Uterus (tissue), 4 donors: ENCODE data around the gene IRF5. TPM values are rescaled to one million over a fixed set of nuclear protein-coding genes. Genes with fewer than 3 reads are reported as not detected.

Experiments
- DNase-seq, 2 donors: peaks; one replicate each; pipeline ENCODE4 v3.0.0-alpha.2; 2019 to 2020
- H3K27ac ChIP-seq, 2 donors: fragments of 200-600 bp; sonication (generic); 1 replicate in 1 of 2; 2 replicates in 1 of 2; pipeline ENCODE4 v1.5.1; 2016 to 2018
- H3K27me3 ChIP-seq, 2 donors: fragments of 200-600 bp; sonication (generic); one replicate each; pipeline ENCODE4 v1.5.1; 2018 to 2019; ENCODE audit warnings: control low read depth in 1 of 2
- H3K36me3 ChIP-seq, 2 donors: fragments of 200-600 bp; sonication (generic); one replicate each; pipeline ENCODE4 v1.5.1; 2019; ENCODE audit warnings: control low read depth in 1 of 2
- H3K4me1 ChIP-seq, 2 donors: fragments of 200-600 bp; sonication (generic); one replicate each; pipeline ENCODE4 v1.5.1; 2018 to 2019; ENCODE audit warnings: control low read depth in 1 of 2
- H3K4me3 ChIP-seq, 2 donors: fragments of 200-600 bp; sonication (generic); 1 replicate in 1 of 2; 2 replicates in 1 of 2; pipeline ENCODE4 v1.5.1; 2018 to 2019; ENCODE audit warnings: mild to moderate bottlenecking in 1 of 2
- H3K9me3 ChIP-seq, 2 donors: fragments of 200-600 bp; sonication (generic); one replicate each; pipeline ENCODE4 v1.5.1; 2019; ENCODE audit warnings: control low read depth in 1 of 2
- POLR2A ChIP-seq, 2 donors: fragments of 450-650 bp; IDR thresholded peaks; one replicate each; pipeline ENCODE4 v1.6.1; 2016; ENCODE audit warnings: antibody characterized with exemption in 2 of 2, mild to moderate bottlenecking in 1 of 2, moderate library complexity in 1 of 2
- intact Hi-C: fragments of 100-400 bp; cut with DNase I; formaldehyde crosslinking; loops from one replicate; pipeline ENCODE4 v1.15.1; 2023; ENCODE audit warnings: low total_unique reads
- total RNA-seq, 4 donors: library from RNA; depleted of rRNA in 3 of 4; stranded (reverse); fragments of >200 nt in 3 of 4; gene quantifications; one replicate each; pipeline versions ENCODE4 v1.1.0 to v1.2.4, GENCODE V29; 2014 to 2023
- TF ChIP-seq, protein P1 (sequence below), 4 experiments: fragments of 200-600 bp in 2 of 4; fragments of 450-650 bp in 2 of 4; sonication (generic) in 2 of 4; IDR thresholded peaks; one replicate each; pipeline ENCODE4 v1.5.1; 2016 to 2019; ENCODE audit warnings: antibody characterized with exemption in 4 of 4, mild to moderate bottlenecking in 2 of 4, moderate library complexity in 1 of 4
- donor health status: DM: yes; HTN: yes; CAD: no.

Gene IRF5
- total RNA-seq, 4 donors from 2014 or later = 2.0 to 52.5 (median 4.5) TPM

DNA sequence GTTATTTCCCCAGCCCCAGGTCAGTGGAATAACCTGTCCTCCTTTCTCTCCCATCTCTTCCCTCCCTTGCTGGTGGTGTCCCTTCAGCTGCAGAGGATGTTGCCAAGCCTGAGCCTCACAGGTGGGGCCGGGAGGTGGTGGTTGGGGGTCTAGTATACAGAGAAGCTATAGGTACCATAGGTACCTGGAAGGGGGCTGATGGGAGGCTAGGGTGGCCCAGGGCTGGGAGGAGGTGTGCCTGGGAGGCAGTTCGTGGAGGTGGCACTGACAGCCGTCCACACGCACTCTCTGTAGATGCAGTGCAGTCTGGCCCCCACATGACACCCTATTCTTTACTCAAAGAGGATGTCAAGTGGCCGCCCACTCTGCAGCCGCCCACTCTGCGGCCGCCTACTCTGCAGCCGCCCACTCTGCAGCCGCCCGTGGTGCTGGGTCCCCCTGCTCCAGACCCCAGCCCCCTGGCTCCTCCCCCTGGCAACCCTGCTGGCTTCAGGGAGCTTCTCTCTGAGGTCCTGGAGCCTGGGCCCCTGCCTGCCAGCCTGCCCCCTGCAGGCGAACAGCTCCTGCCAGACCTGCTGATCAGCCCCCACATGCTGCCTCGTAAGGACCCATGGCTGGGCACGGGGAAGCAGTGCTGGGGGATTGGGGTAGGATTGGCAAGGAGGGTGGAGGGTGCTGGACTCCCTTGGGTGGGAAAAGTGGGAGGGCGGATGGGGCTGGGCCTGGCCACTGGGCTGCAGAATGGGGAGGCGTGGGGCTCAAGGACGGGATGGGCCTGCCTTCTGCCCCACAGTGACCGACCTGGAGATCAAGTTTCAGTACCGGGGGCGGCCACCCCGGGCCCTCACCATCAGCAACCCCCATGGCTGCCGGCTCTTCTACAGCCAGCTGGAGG is 9.5 kb downstream of the IRF5 start:
- TF ChIP-seq, protein P1, sequence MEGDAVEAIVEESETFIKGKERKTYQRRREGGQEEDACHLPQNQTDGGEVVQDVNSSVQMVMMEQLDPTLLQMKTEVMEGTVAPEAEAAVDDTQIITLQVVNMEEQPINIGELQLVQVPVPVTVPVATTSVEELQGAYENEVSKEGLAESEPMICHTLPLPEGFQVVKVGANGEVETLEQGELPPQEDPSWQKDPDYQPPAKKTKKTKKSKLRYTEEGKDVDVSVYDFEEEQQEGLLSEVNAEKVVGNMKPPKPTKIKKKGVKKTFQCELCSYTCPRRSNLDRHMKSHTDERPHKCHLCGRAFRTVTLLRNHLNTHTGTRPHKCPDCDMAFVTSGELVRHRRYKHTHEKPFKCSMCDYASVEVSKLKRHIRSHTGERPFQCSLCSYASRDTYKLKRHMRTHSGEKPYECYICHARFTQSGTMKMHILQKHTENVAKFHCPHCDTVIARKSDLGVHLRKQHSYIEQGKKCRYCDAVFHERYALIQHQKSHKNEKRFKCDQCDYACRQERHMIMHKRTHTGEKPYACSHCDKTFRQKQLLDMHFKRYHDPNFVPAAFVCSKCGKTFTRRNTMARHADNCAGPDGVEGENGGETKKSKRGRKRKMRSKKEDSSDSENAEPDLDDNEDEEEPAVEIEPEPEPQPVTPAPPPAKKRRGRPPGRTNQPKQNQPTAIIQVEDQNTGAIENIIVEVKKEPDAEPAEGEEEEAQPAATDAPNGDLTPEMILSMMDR (IDR thresholded peaks at IDR 0.05) = no peak
- TF ChIP-seq POLR2A (IDR thresholded peaks at IDR 0.05) = no peak
- H3K4me1 ChIP-seq = no peaks in the 10 kb centered on the region
- H3K27ac ChIP-seq = no peak overlapping the region
- intact Hi-C loops = no loop called here
- H3K9me3 ChIP-seq = no peaks in the 10 kb centered on the region
- no peaks in the 10 kb centered on the region for H3K36me3 ChIP-seq
- H3K27me3 ChIP-seq = no peaks in the 10 kb centered on the region
- no peak overlapping the region for H3K4me3 ChIP-seq
- DNase-seq = no peak

GRCh38 chr7:128947854-128948253 is 10.1 kb downstream of the IRF5 start:
- Histone ChIP-seq H3K27me3 (no peaks in the 10 kb centered on the region), H3K36me3 (no peaks in the 10 kb centered on the region), H3K27ac (no peak overlapping the region), H3K9me3 (no peaks in the 10 kb centered on the region), H3K4me3 (no peak overlapping the region), H3K4me1 (no peaks in the 10 kb centered on the region)
- DNase-seq = no peak
- intact Hi-C loops = no loop called here
- no peak for TF ChIP-seq POLR2A (IDR thresholded peaks at IDR 0.05)
- TF ChIP-seq, protein P1 (IDR thresholded peaks at IDR 0.05) = no peak

- Histone ChIP-seq H3K9me3 (no peaks in the 10 kb centered on the region), H3K4me1 (no peaks in the 10 kb centered on the region), H3K36me3 (no peaks in the 10 kb centered on the region), H3K27ac (no peak overlapping the region), H3K27me3 (no peaks in the 10 kb centered on the region), H3K4me3 (no peak overlapping the region)
- DNase-seq = no peak
- intact Hi-C loops = no loop called here
- no peak for TF ChIP-seq POLR2A (IDR thresholded peaks at IDR 0.05)
- TF ChIP-seq, protein P1 (IDR thresholded peaks at IDR 0.05) = no peak
Observed at GRCh38 chr7:128948312-128948973, 10.7 kb downstream of the IRF5 start.

DNA sequence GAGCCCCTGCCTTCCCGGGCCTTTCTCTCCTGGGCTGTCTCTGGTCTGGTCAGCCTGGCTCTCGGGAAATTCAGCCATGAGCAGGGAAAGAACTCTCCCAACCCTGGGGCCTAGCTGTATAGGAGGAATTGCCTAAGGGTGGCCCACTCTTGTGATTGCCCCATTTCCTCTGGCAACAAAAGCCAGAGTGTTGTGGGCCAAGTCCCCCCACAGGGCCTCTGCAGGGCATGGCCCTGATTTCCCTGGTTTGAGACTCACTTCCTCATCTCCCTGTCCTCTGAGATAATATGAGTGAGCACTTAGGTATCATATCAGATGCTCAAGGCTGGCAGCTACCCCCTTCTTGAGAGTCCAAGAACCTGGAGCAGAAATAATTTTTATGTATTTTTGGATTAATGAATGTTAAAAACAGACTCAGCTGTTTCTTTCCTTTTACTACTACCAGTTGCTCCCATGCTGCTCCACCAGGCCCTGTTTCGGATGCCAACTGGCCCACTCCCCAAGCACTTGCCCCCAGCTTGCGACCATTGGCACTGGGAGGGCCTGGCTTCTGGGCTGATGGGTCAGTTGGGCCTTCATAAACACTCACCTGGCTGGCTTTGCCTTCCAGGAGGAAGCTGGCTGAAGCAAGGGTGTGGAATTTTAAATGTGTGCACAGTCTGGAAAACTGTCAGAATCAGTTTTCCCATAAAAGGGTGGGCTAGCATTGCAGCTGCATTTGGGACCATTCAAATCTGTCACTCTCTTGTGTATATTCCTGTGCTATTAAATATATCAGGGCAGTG is 11.4 kb downstream of the IRF5 start:
- Histone ChIP-seq H3K27ac (no peak overlapping the region), H3K4me1 (no peaks in the 10 kb centered on the region), H3K4me3 (no peak overlapping the region), H3K9me3 (no peaks in the 10 kb centered on the region), H3K36me3 (no peaks in the 10 kb centered on the region), H3K27me3 (no peaks in the 10 kb centered on the region)
- intact Hi-C loops = no loop called here
- no peak for DNase-seq
- TF ChIP-seq, protein P1 (IDR thresholded peaks at IDR 0.05) = no peak
- no peak for TF ChIP-seq POLR2A (IDR thresholded peaks at IDR 0.05)
